ENCODE results near the gene MBOAT2.
"Not testable (repeated sequence)": the region's sequence is repeated elsewhere in the genome, so short reads cannot be mapped to it uniquely, and the experiment has no call there.

MBOAT2 gene

DNA sequence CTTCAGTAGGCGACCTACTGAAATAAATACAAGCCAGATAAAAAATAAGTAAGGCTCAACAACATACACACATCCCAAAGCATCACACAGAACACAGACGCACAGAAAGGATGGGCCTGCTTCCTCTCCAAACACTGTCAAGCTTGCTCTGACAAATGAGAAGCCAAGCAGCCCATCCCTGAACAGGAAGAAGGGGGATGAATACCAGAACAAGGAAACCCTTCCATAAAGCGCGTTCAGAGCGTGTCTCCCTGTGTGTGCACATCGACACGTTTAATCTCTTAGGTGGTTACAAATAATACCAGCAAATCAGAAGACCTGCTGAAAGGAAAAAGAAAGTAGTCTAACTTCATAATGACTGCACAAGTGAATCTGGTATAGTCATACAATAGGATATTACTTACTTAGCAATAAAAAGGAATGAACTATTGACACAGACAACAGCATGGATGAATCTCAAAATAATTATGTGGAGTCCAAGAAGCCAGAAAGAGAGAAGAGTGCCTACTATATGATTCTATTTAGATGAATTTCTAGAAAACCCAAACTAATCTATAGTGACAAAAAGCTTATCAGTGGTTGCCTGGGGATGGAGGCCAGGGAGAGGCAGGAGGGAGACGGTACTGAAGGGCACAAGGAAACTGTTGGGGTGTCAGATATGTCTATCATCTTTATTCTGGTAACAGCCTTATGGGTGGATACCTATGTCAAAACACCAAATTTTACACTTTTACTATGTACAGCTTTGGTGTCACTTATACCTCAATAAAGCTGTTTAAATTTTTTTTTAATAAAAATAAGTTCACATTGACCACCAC lies 26.8 kb downstream of the MBOAT2 start:
- no peak overlapping the region for H3K27ac Mint-ChIP-seq
- H3K9me3 Mint-ChIP-seq = no peaks in the 10 kb centered on the region
- H3K27me3 Mint-ChIP-seq = no peaks in the 10 kb centered on the region
- intact Hi-C loops (cut with micrococcal nuclease) = no loop called here
- H3K4me3 Mint-ChIP-seq = no peak overlapping the region
- H3K4me1 Mint-ChIP-seq (ENCODE audit: low read depth) = peaks cover 6% of the 10 kb centered on the region
- no peaks in the 10 kb centered on the region for H3K36me3 Mint-ChIP-seq (ENCODE audit: low read depth)

GRCh38 chr2:8974016-8974415 lies 29.5 kb downstream of the MBOAT2 start:
- no peak overlapping the region for H3K4me3 Mint-ChIP-seq
- no peak overlapping the region for H3K27ac Mint-ChIP-seq
- no peaks in the 10 kb centered on the region for H3K36me3 Mint-ChIP-seq (ENCODE audit: low read depth)
- no peaks in the 10 kb centered on the region for H3K9me3 Mint-ChIP-seq
- no peaks in the 10 kb centered on the region for H3K27me3 Mint-ChIP-seq
- peaks cover 7% of the 10 kb centered on the region for H3K4me1 Mint-ChIP-seq (ENCODE audit: low read depth)
- intact Hi-C loops (cut with micrococcal nuclease) = no loop called here

GRCh38 chr2:8973017-8973416 lies 30.5 kb downstream of the MBOAT2 start:
- peaks cover 14% of the 10 kb centered on the region for H3K4me1 Mint-ChIP-seq (ENCODE audit: low read depth)
- H3K36me3 Mint-ChIP-seq (ENCODE audit: low read depth); H3K27me3 Mint-ChIP-seq; H3K9me3 Mint-ChIP-seq; H3K27ac Mint-ChIP-seq; H3K4me3 Mint-ChIP-seq; intact Hi-C loops (cut with micrococcal nuclease): not testable (repeated sequence)

DNA sequence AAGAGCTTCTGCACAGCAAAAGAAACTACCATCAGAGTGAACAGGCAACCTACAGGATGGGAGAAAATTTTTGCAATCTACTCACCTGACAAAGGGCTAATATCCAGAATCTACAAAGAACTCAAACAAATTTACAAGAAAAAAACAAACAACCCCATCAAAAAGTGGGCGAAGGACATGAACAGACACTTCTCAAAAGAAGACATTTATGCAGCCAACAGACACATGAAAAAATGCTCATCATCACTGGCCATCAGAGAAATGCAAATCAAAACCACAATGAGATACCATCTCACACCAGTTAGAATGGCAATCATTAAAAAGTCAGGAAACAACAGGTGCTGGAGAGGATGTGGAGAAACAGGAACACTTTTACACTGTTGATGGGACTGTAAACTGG lies 30.9 kb downstream of the MBOAT2 start:
- H3K4me1 Mint-ChIP-seq (ENCODE audit: low read depth) = peaks cover 14% of the 10 kb centered on the region
- H3K4me3 Mint-ChIP-seq; H3K27ac Mint-ChIP-seq; intact Hi-C loops (cut with micrococcal nuclease); H3K36me3 Mint-ChIP-seq (ENCODE audit: low read depth); H3K9me3 Mint-ChIP-seq; H3K27me3 Mint-ChIP-seq: not testable (repeated sequence)

GRCh38 chr2:8969348-8969747 lies 34.1 kb downstream of the MBOAT2 start:
- H3K9me3 Mint-ChIP-seq; H3K27ac Mint-ChIP-seq; H3K27me3 Mint-ChIP-seq; H3K36me3 Mint-ChIP-seq (ENCODE audit: low read depth); intact Hi-C loops (cut with micrococcal nuclease); H3K4me3 Mint-ChIP-seq: not testable (repeated sequence)
- H3K4me1 Mint-ChIP-seq (ENCODE audit: low read depth) = peaks cover 14% of the 10 kb centered on the region

- intact Hi-C loops (cut with micrococcal nuclease) = no loop called here
- Mint-ChIP-seq H3K27ac (no peak overlapping the region), H3K4me1 (ENCODE audit: low read depth) (peaks cover 14% of the 10 kb centered on the region), H3K9me3 (no peaks in the 10 kb centered on the region), H3K27me3 (no peaks in the 10 kb centered on the region), H3K36me3 (ENCODE audit: low read depth) (no peaks in the 10 kb centered on the region), H3K4me3 (no peak overlapping the region)
Measured at GRCh38 chr2:8966123-8966908, 37.2 kb downstream of the MBOAT2 start.

GRCh38 chr2:8965216-8965969 lies 38.1 kb downstream of the MBOAT2 start:
- Mint-ChIP-seq H3K27ac (no peak overlapping the region), H3K36me3 (ENCODE audit: low read depth) (peaks cover 6% of the 10 kb centered on the region), H3K4me3 (no peak overlapping the region), H3K9me3 (no peaks in the 10 kb centered on the region), H3K4me1 (ENCODE audit: low read depth) (peaks cover 14% of the 10 kb centered on the region), H3K27me3 (no peaks in the 10 kb centered on the region)
- intact Hi-C loops (cut with micrococcal nuclease) = no loop called here

- Mint-ChIP-seq H3K27ac (no peak overlapping the region), H3K4me1 (ENCODE audit: low read depth) (peaks cover 5% of the 10 kb centered on the region), H3K27me3 (no peaks in the 10 kb centered on the region), H3K9me3 (no peaks in the 10 kb centered on the region), H3K36me3 (ENCODE audit: low read depth) (peaks cover 6% of the 10 kb centered on the region), H3K4me3 (no peak overlapping the region)
- intact Hi-C loops (cut with micrococcal nuclease) = no loop called here
Measured at GRCh38 chr2:8962890-8963289, 40.6 kb downstream of the MBOAT2 start.

GRCh38 chr2:8957628-8958027 lies 45.9 kb downstream of the MBOAT2 start:
- peaks cover 29% of the 10 kb centered on the region for H3K9me3 Mint-ChIP-seq
- H3K27ac Mint-ChIP-seq = peak overlapping the region; percentile 62
- peaks cover 30% of the 10 kb centered on the region for H3K36me3 Mint-ChIP-seq (ENCODE audit: low read depth)
- intact Hi-C loops (cut with micrococcal nuclease) = no loop called here
- H3K4me1 Mint-ChIP-seq (ENCODE audit: low read depth) = peaks cover 13% of the 10 kb centered on the region
- H3K27me3 Mint-ChIP-seq = no peaks in the 10 kb centered on the region
- H3K4me3 Mint-ChIP-seq = no peak overlapping the region

GRCh38 chr2:8956774-8957173 lies 46.7 kb downstream of the MBOAT2 start:
- Mint-ChIP-seq H3K27me3 (no peaks in the 10 kb centered on the region), H3K27ac (no peak overlapping the region), H3K9me3 (peaks cover 37% of the 10 kb centered on the region), H3K4me3 (no peak overlapping the region), H3K36me3 (ENCODE audit: low read depth) (peaks cover 30% of the 10 kb centered on the region), H3K4me1 (ENCODE audit: low read depth) (peaks cover 13% of the 10 kb centered on the region)
- intact Hi-C loops (cut with micrococcal nuclease) = no loop called here

DNA sequence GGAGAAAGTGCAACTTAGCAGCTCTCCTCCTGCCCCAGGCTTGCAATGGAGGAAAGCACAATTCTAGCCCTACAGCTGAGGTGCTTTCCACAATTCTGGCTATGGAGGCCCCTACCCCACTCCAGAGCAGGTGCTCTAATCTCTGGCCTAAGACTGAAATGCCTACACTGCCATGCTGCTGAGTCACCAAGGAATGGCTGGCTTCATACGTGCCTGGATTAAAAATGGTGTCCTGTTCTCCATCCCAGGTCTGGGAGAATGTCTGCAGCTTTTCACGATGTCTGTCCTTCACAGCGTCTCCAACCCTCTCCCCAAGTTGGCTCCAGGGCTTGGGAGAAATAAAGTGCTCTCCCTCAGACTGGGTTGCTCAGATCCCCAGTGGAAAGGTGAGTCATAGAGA lies 48.5 kb downstream of the MBOAT2 start:
- H3K27ac Mint-ChIP-seq = no peak overlapping the region
- H3K36me3 Mint-ChIP-seq (ENCODE audit: low read depth) = peaks cover 24% of the 10 kb centered on the region
- peaks cover 51% of the 10 kb centered on the region for H3K9me3 Mint-ChIP-seq
- no peaks in the 10 kb centered on the region for H3K27me3 Mint-ChIP-seq
- peaks cover 13% of the 10 kb centered on the region for H3K4me1 Mint-ChIP-seq (ENCODE audit: low read depth)
- H3K4me3 Mint-ChIP-seq = no peak overlapping the region
- intact Hi-C loops (cut with micrococcal nuclease) = no loop called here

DNA sequence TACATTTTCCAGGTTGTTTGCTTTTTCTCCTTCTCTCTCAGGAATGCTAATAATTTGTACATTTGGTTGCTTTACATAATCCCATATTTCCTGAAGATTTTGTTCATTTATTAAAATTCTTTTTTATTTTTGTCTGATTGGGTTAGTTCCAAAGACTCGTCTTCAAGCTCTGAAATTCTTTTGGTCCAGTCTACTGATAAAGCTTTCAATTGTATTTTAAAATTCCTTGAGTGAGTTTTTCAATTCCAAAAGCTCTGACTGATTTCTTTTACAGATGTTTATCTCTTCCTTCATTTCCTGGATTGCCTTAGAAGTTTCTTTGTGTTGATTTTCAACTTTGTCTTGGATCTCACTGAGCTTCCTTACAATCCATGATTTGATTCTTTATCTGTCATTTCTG lies 50.0 kb downstream of the MBOAT2 start:
- H3K4me1 Mint-ChIP-seq (ENCODE audit: low read depth) = peaks cover 9% of the 10 kb centered on the region
- H3K4me3 Mint-ChIP-seq = no peak overlapping the region
- peaks cover 24% of the 10 kb centered on the region for H3K36me3 Mint-ChIP-seq (ENCODE audit: low read depth)
- no peak overlapping the region for H3K27ac Mint-ChIP-seq
- H3K27me3 Mint-ChIP-seq = no peaks in the 10 kb centered on the region
- peaks cover 58% of the 10 kb centered on the region for H3K9me3 Mint-ChIP-seq
- intact Hi-C loops (cut with micrococcal nuclease) = no loop called here

DNA sequence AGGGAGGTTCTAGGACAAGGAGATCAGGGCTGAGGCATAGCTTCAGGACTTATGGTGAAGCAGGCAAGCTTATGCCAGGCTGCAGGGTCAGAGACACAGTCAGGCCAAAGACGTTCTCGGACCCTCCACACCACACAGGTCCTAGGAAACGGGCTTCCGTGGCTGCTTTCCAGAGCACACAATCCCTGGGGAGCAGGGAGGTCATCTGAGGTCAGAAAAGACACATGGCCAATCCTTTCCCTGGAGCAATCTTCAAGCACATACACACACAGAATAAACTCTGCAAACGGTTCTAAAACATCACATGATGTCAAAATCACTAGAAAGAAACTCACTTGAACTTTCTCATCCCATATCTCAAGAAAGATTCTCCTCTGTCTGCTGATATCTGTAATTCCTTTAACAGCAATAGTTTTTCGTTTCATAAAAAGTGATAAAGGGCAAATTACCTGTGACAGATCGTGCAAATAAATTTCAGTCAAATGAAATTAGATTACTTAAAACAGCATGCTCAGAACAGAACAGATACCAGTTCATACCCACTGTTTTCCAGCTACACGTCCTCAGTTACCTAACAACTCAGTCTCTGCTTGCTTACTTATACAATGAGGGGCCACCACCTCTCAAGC lies 63.9 kb downstream of the MBOAT2 start:
- Mint-ChIP-seq H3K4me1 (ENCODE audit: low read depth) (no peaks in the 10 kb centered on the region), H3K9me3 (peaks cover 9% of the 10 kb centered on the region), H3K27ac (no peak overlapping the region), H3K27me3 (no peaks in the 10 kb centered on the region), H3K4me3 (no peak overlapping the region), H3K36me3 (ENCODE audit: low read depth) (peaks cover 28% of the 10 kb centered on the region)
- intact Hi-C loops (cut with micrococcal nuclease) = no loop called here

DNA sequence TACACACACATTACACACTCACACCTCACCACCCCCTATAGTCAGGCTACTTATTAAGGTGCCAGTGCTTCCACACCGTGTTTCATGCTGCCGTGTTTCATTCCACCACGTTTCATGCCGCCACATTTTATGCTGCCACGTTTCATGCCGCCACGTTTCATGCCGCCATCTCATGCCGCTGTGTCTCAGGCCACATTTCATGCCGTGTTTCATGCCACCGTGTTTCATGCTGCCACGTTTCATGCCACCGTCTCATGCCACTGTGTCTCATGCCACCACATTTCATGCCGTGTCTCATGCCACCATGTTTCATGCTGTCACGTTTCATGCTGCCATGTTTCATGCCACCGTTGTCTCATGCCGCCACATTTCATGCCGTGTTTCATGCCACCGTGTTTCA lies 65.1 kb downstream of the MBOAT2 start:
- peaks cover 9% of the 10 kb centered on the region for H3K9me3 Mint-ChIP-seq
- no peak overlapping the region for H3K27ac Mint-ChIP-seq
- peaks cover 33% of the 10 kb centered on the region for H3K36me3 Mint-ChIP-seq (ENCODE audit: low read depth)
- H3K27me3 Mint-ChIP-seq = no peaks in the 10 kb centered on the region
- intact Hi-C loops (cut with micrococcal nuclease) = no loop called here
- no peak overlapping the region for H3K4me3 Mint-ChIP-seq
- no peaks in the 10 kb centered on the region for H3K4me1 Mint-ChIP-seq (ENCODE audit: low read depth)

All from dendritic cell treated with granulocyte-macrophage colony-stimulating factor and Interleukin-4, amounts not matched to agents 40 ng/mL and 50 ng/mL, for 4 days (primary cell).